ENCODE data around the gene DPH2.

DNA sequence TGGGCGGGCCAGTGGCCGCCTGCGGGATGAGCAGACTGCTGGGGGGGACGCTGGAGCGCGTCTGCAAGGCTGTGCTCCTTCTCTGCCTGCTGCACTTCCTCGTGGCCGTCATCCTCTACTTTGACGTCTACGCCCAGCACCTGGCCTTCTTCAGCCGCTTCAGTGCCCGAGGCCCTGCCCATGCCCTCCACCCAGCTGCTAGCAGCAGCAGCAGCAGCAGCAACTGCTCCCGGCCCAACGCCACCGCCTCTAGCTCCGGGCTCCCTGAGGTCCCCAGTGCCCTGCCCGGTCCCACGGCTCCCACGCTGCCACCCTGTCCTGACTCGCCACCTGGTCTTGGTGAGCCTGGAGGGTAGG is 11.3 kb downstream of the DPH2 start:
- TF ChIP-seq, protein P1, sequence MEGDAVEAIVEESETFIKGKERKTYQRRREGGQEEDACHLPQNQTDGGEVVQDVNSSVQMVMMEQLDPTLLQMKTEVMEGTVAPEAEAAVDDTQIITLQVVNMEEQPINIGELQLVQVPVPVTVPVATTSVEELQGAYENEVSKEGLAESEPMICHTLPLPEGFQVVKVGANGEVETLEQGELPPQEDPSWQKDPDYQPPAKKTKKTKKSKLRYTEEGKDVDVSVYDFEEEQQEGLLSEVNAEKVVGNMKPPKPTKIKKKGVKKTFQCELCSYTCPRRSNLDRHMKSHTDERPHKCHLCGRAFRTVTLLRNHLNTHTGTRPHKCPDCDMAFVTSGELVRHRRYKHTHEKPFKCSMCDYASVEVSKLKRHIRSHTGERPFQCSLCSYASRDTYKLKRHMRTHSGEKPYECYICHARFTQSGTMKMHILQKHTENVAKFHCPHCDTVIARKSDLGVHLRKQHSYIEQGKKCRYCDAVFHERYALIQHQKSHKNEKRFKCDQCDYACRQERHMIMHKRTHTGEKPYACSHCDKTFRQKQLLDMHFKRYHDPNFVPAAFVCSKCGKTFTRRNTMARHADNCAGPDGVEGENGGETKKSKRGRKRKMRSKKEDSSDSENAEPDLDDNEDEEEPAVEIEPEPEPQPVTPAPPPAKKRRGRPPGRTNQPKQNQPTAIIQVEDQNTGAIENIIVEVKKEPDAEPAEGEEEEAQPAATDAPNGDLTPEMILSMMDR (IDR thresholded peaks at IDR 0.05; ENCODE audit: low read depth, low read length) = no peak
- TF ChIP-seq EZH2phosphoT487 (IDR thresholded peaks at IDR 0.05; ENCODE audit: low read depth) = no peak
